HCT116 (cell line): Measurements from ENCODE around the gene KIAA2012. TPM values are rescaled to one million over a fixed set of nuclear protein-coding genes. Genes with fewer than 3 reads are reported as not detected.

ENCODE experiments used
- ATAC-seq: fragments of 200-7000 bp; cut with Tn5 transposase; 2 replicates; pipeline ENCODE4 v1.9.1; 2020; ENCODE audit warnings: mild to moderate bottlenecking, moderate library complexity
- BruUV-seq: library from RNA; stranded (reverse); fragments of 400-500 nt; replicated peaks from 2 replicates; lab custom pipeline; 2021; lab: Mats Ljungman, UMichigan
- CTCF ChIA-PET: fragments of 300-600 bp; sonication (Branson Sonifier 250); formaldehyde crosslinking; loops from one replicate; lab custom pipeline; 2021; ENCODE audit warnings: antibody characterized with exemption; lab: Charles Lee
- POLR2A ChIA-PET: fragments of 300-600, 350-600 bp; sonication (Branson Sonifier 250); formaldehyde crosslinking; loops from one replicate; lab custom pipeline; 2021; ENCODE audit warnings: antibody characterized with exemption; lab: Charles Lee
- RAD21 ChIA-PET, 2 experiments: fragments of 300-600 bp; sonication (Branson Sonifier 250); formaldehyde crosslinking; loops; one replicate each; lab custom pipeline; 2023; ENCODE audit warnings: low total read pairs in 2 of 2; ENCODE audit not compliant: uncharacterized antibody in 2 of 2, unreplicated experiment in 2 of 2, low non-redundant PET in 1 of 2; lab: Charles Lee
- DNase-seq: peaks from one replicate; pipeline ENCODE4 v3.0.0-alpha.2; 2010; ENCODE audit warnings: low read depth, low spot score
- H2AFZ ChIP-seq: fragments of 200-600 bp; shearing (Covaris generic), sonication (generic); 2 replicates; pipeline ENCODE4 v1.6.1; 2017; ENCODE audit warnings: low read depth, mixed run types, mixed read lengths, antibody characterized with exemption, low read length; ENCODE audit not compliant: poor library complexity, severe bottlenecking
- H3K27ac ChIP-seq: 2 replicates; pipeline ENCODE4 v1.5.1; 2012; ENCODE audit warnings: low read depth, low read length
- H3K27me3 ChIP-seq: fragments of 200-600 bp; sonication (generic); 2 replicates; pipeline ENCODE4 v1.6.1; 2016; ENCODE audit warnings: mixed run types, low read length, mixed read lengths; ENCODE audit not compliant: insufficient read depth
- H3K36me3 ChIP-seq, 2 experiments: fragments of 200-500 bp in 1 of 2; fragments of 200-600 bp in 1 of 2; sonication (Bioruptor generic) in 1 of 2; sonication (generic) in 1 of 2; 2 replicates each; pipeline versions ENCODE4 v1.5.1 to v1.6.1; 2014 to 2016; ENCODE audit warnings: low read length in 2 of 2, inconsistent platforms in 1 of 2, mixed read lengths in 1 of 2, mixed run types in 1 of 2; ENCODE audit not compliant: insufficient read depth in 2 of 2, control insufficient read depth in 1 of 2
- H3K4me1 ChIP-seq, 2 experiments: fragments of 200-600 bp in 1 of 2; sonication (generic) in 1 of 2; 2 replicates each; pipeline versions ENCODE4 v1.5.1 to v1.6.1; 2012 to 2017; ENCODE audit warnings: low read length in 2 of 2, inconsistent platforms in 1 of 2, mild to moderate bottlenecking in 1 of 2, mixed read lengths in 1 of 2, mixed run types in 1 of 2, moderate library complexity in 1 of 2; ENCODE audit not compliant: insufficient read depth in 2 of 2, control insufficient read depth in 1 of 2
- H3K4me2 ChIP-seq: fragments of 200-600 bp; sonication (generic); 2 replicates; pipeline ENCODE4 v1.6.1; 2017; ENCODE audit warnings: mixed run types, low read length, mixed read lengths
- H3K4me3 ChIP-seq, 2 experiments: fragments of 200-600 bp in 1 of 2; sonication (generic) in 1 of 2; replicated peaks in 1 of 2; 2 replicates each; pipeline ENCODE4 v1.5.1; 2011 to 2016; ENCODE audit warnings: low read length in 2 of 2, control low read depth in 1 of 2, low read depth in 1 of 2, mild to moderate bottlenecking in 1 of 2, mixed read lengths in 1 of 2, mixed run types in 1 of 2
- H3K79me2 ChIP-seq: fragments of 200-600 bp; sonication (generic); 2 replicates; pipeline ENCODE4 v1.6.1; 2017; ENCODE audit warnings: mild to moderate bottlenecking, mixed run types, low read length, moderate library complexity, mixed read lengths; ENCODE audit not compliant: insufficient read depth
- H3K9ac ChIP-seq: fragments of 200-600 bp; sonication (generic); 2 replicates; pipeline ENCODE4 v1.6.1; 2016; ENCODE audit warnings: low read length, mixed read lengths
- H3K9me2 ChIP-seq: fragments of 200-600 bp; sonication (generic), shearing (Covaris generic); 2 replicates; pipeline ENCODE4 v1.6.1; 2017; ENCODE audit warnings: mixed run types, mild to moderate bottlenecking, moderate library complexity; ENCODE audit not compliant: insufficient read depth
- H3K9me3 ChIP-seq, 2 experiments: fragments of 200-500 bp in 1 of 2; fragments of 200-600 bp in 1 of 2; sonication (Bioruptor generic) in 1 of 2; sonication (generic) in 1 of 2; 2 replicates each; pipeline ENCODE4 v1.6.1; 2014 to 2017; ENCODE audit warnings: low read length in 2 of 2, mixed read lengths in 2 of 2, inconsistent platforms in 1 of 2, low read depth in 1 of 2, mild to moderate bottlenecking in 1 of 2, mixed run types in 1 of 2, moderate library complexity in 1 of 2; ENCODE audit not compliant: control insufficient read depth in 1 of 2, insufficient read depth in 1 of 2
- H4K20me1 ChIP-seq: fragments of 200-600 bp; sonication (generic), shearing (Covaris generic); 2 replicates; pipeline ENCODE4 v1.6.1; 2017; ENCODE audit warnings: mixed run types, mild to moderate bottlenecking, moderate library complexity; ENCODE audit not compliant: insufficient read depth
- ATF3 ChIP-seq: IDR thresholded peaks from 2 replicates; pipeline ENCODE4 v1.6.1; 2012
- FOSL1 ChIP-seq: IDR thresholded peaks from 2 replicates; pipeline ENCODE4 v1.6.1; 2012; ENCODE audit warnings: low read depth
- RAD21 ChIP-seq: IDR thresholded peaks from 2 replicates; pipeline ENCODE4 v1.6.1; 2012; ENCODE audit warnings: low read depth, mild to moderate bottlenecking
- SP1 ChIP-seq: IDR thresholded peaks from 2 replicates; pipeline ENCODE4 v1.6.1; 2012; ENCODE audit warnings: low read depth
- SRF ChIP-seq: IDR thresholded peaks from 2 replicates; pipeline ENCODE4 v1.6.1; 2012; ENCODE audit warnings: low read depth
- ZBTB33 ChIP-seq: IDR thresholded peaks from 2 replicates; pipeline ENCODE4 v1.6.1; 2011; ENCODE audit warnings: mild to moderate bottlenecking, low read length, moderate library complexity; ENCODE audit not compliant: insufficient replicate concordance; ENCODE audit errors: extremely low read depth
- ZNF274 ChIP-seq: fragments of 200-500 bp; sonication (Bioruptor generic); IDR thresholded peaks from 2 replicates; pipeline ENCODE4 v1.6.1; 2014; ENCODE audit warnings: mild to moderate bottlenecking, low read depth, low read length, inconsistent platforms
- intact Hi-C: fragments of 100-400 bp; cut with micrococcal nuclease; formaldehyde crosslinking; loops from 2 replicates; pipeline ENCODE4 v1.10.0; 2022
- total RNA-seq: library from RNA; stranded (reverse); gene quantifications from one replicate; pipeline ENCODE4 v1.2.1, GENCODE V29; 2021; ENCODE audit not compliant: unreplicated experiment

Gene KIAA2012
- total RNA-seq, 1 experiment from 2014 or later, result not detected

- no peak overlapping the region for H3K4me3 ChIP-seq
- no peak overlapping the region for H3K9ac ChIP-seq
- TF ChIP-seq ATF3 (no peak), FOSL1 (no peak), ZBTB33 (no peak), ZNF274 (no peak), RAD21 (no peak), SRF (no peak), SP1 (no peak)
- no peaks in the 10 kb centered on the region for H4K20me1 ChIP-seq
- DNase-seq (no peak), ATAC-seq (no peak)
- H3K79me2 ChIP-seq, result no peaks in the 10 kb centered on the region
- H2AFZ ChIP-seq, result no peak overlapping the region
- RAD21 ChIA-PET, result no interaction called here
- peaks cover 0 to 7% of the 10 kb centered on the region in 2 experiments; a peak in 1 of 4 replicates for H3K4me1 ChIP-seq
- BruUV-seq, result no TSS peak
- no peak overlapping the region for H3K27ac ChIP-seq
- intact Hi-C loops, result no loop called here
- no peaks in the 10 kb centered on the region for H3K27me3 ChIP-seq
- H3K9me3 ChIP-seq, result no peaks in the 10 kb centered on the region
- H3K4me2 ChIP-seq, result no peak overlapping the region
- CTCF ChIA-PET, result no interaction called here
- H3K9me2 ChIP-seq, result no peaks in the 10 kb centered on the region
- POLR2A ChIA-PET, result no interaction called here
- no peaks in the 10 kb centered on the region for H3K36me3 ChIP-seq
Measured at GRCh38 chr2:202251494-202251893, 178.4 kb downstream of the KIAA2012 start.

Other genes with a start within 250 kb of the KIAA2012 start
- 14.6 TPM for gene FZD7, start 39.4 kb upstream of the KIAA2012 start, total RNA-seq
- gene SUMO1, start 165.3 kb downstream of the KIAA2012 start, total RNA-seq, result 130 TPM
- 136 TPM for gene NOP58, start 192.5 kb downstream of the KIAA2012 start, total RNA-seq